Activated CD4-positive, alpha-beta T cell treated with anti-CD3 and anti-CD28 coated beads, Interleukin-10, Interleukin-2, amounts not matched to agents 100 ng/mL and 50 ng/mL, durations not matched to agents 16 hours and 8 hours (primary cell): ENCODE measurements around the gene TSPYL1.

ENCODE experiments used
- DNase-seq: peaks from one replicate; pipeline ENCODE4 v3.0.0-alpha.2; 2020

TSPYL1 gene

GRCh38 chr6:116256694-116257093 lies 23.0 kb downstream of the TSPYL1 start:
- DNase-seq, result no peak

GRCh38 chr6:116255246-116255800 lies 24.4 kb downstream of the TSPYL1 start:
- no peak for DNase-seq

DNA sequence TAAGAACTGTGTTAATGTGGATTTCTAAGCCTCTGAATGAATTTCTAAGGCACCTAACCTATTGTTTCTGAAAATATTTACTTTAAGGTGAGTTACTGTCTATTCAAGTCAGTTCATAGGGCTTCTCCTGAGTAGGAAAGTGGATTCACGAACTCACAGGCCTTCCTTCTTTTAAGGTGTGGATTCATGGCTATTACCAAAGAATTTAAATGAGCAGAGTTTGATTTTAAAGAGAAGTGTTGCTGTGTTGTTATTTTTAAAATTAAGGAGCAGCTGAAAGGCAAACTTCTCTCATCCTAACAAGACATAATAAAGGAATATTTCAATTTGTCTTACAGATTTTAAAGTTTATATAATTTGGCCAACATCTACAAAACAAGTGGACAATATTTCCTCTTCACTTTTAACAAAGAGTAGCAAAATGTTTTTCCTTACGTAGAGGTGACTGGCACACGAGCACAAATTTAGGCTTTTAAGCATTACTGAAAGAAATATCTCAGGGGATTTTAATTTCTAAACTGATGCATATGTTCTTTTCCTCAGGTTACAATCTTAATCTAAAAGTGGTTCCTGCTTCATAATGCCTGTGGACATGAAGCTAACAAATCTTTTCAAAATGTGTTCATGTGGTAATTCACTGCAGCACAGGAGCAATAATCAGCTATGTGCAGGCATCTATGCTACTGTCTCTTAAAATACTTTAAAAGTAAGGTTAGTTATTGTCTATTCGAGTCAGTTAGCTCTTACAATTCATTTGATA lies 25.3 kb downstream of the TSPYL1 start:
- DNase-seq, result no peak

DNA sequence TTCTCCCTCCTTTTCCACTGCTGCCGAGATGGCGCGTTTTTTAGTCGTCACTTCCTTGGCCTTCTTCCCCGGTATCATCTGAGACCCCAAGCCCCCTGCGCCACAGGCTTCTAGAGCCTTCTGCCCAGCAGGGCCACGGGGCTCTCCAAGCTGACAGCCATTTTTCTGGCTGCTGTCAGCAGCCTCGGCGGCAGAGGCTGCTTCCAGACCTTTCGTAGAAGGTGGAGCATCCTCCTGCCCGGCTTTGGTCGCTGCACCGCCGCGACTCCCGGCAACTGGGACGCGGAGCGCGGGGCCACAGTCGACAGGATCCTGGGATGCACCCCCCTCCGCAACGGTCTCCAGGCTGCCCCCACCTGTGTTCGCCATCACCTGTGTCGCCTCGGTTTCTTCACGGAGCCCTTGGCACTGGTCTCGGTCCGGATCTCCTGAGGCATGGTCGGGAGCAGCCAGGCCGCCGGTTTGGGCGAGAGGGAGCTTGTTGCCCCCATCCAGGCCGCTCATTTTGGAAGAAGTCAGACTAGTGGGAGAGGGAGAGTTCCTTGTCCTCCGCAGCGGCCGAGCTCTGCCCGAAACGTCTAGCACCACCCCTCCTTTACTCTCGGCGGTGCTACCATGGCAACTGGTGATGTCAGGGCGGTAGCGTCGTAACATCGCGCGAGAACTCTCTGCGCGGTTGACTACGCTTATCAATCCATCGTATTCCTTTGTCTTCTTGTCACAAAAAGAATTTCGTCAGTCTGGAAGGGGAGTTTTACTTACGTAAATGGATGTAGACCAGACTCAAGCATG lies 26.0 kb downstream of the TSPYL1 start, which contains the start of gene TSPYL4:
Gene TSPYL4 (minus strand): TSS at position 571 of the 792 bp plus-strand sequence. CDS start 67 bp downstream, at position 504.
- DNase-seq, result peak; percentile 93

DNA sequence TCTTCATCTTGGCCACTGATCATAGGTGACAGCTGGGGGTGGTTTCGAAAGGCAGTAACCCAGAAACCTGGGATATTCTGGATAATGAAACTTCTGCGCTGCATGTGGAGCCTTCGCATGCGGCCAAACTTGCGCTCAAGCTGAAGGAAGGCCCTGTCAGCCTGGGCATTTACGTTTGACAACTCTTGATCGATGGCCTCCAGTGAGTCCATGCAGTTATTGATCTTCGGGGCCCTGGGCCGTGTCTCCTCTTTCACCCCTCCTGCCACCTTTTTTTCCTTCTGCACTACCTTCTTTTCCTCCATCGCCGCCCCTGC lies 26.6 kb downstream of the TSPYL1 start:
- DNase-seq, result no peak

- DNase-seq, result no peak
Measured at GRCh38 chr6:116251568-116252384, 28.0 kb downstream of the TSPYL1 start.

GRCh38 chr6:116248577-116248976 lies 31.2 kb downstream of the TSPYL1 start:
- no peak for DNase-seq

- DNase-seq, result no peak
Measured at GRCh38 chr6:116247285-116247684, 32.4 kb downstream of the TSPYL1 start.

DNA sequence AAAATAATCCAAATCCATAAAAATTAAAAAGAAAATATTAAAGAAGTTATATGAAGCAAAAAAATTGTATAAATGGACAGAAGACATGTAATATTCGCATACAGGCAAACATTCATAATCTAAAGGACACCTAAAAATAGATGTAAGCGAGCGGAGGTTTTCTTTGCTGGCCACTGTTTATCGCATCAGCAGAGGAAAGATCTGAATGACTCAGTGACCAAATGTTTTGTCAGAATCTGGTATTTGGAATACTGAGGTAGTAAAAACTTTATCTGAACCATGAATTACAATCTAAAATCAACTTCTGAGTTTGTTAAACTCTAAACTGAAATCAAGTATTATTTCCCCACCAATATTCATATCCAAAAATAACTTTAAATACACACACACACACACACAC lies 33.6 kb downstream of the TSPYL1 start:
- DNase-seq, result no peak

GRCh38 chr6:116244284-116244683 lies 35.4 kb downstream of the TSPYL1 start:
- DNase-seq, result no peak

DNA sequence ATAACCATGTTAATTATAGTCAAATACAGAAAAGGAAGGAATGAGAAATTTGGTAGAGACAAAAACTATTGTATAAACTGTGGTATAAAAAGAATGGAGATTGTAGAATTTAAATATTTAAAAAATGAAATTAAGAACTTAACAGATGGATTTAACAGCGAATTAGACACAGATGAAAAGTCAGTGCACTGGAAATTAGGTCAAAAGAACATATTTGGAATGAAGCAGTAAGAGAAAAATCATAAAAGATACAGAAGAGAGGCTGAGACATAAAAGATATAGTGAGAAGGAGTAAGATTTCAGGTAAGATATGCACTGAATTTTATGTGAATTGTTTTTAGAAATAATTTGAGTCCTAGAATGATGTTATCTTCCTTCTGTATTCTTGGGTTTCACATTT lies 39.9 kb downstream of the TSPYL1 start:
- DNase-seq, result no peak

DNA sequence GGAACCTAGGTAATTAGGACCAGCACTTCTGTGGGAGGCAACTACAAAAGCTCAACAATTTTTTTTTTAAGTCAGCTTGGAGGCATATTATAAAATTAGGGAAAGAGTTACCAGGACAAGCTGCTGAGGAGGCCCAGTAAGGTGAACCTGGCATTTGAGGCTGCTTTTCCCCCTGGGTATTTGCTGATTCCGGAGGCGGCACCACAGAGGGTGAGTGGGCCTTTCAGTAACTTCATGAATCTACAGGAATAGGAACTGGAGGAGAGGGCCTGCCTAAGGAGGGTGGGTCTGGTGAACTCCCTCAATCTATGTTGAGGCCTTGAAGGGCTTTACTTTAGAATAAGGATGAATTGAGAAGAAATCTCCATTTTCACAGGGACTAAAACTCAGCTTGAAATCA lies 40.5 kb downstream of the TSPYL1 start:
- no peak for DNase-seq

- no peak for DNase-seq
Measured at GRCh38 chr6:116238083-116238482, 41.6 kb downstream of the TSPYL1 start.

- DNase-seq, result no peak
Measured at GRCh38 chr6:116234689-116235088, 45.0 kb downstream of the TSPYL1 start.

GRCh38 chr6:116229287-116229913 lies 50.3 kb downstream of the TSPYL1 start:
- peak; percentile 37 for DNase-seq
